GM21390 (cell line): Measurements from ENCODE around the gene COX6A1.
A peak's percentile ranks its signal among the peaks of the same experiment; 100 is the strongest.
"Not testable (repeated sequence)": the region's sequence is repeated elsewhere in the genome, so short reads cannot be mapped to it uniquely, and the experiment has no call there.

Source experiments
- ATAC-seq: cut with Tn5 transposase; IDR thresholded peaks from one replicate; pipeline ENCODE4 v1.9.1; 2021; ENCODE audit not compliant: unreplicated experiment

COX6A1 gene

DNA sequence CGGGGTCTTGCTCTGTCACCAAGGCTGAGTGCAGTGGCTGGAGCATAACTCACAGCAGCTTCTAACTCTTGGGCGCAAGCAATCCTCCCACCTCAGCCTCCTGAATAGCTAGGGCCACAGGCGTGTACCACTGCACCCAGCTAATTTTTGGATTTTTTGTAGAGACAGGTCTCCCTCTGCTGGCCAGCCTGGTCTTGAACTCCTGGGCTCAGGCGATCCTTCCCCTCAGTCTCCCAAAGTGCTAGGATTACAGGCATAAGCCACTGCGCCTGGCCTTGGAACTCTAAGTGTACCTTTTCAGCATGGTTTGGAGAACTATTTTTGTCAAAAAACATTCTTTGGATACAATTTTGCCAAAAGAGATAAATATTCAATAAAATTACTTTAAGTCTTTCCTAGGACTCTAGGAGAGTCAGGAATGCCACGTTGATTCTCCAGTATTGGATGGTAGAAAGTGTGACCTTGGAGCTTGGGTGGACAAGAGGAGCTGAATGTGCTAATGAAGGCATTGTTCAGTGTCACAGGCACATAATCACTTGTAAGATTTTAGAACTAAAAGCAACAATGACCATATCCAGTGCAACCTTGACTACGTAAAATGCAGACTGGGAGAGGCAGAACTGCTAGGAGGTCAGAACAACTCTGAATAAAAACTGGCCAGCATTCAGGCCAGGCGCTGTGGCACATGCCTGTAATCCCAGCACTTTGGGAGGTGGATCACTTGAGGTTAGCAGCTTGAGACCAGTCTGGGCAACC is 28.8 kb downstream of the COX6A1 start:
- no peak for ATAC-seq

DNA sequence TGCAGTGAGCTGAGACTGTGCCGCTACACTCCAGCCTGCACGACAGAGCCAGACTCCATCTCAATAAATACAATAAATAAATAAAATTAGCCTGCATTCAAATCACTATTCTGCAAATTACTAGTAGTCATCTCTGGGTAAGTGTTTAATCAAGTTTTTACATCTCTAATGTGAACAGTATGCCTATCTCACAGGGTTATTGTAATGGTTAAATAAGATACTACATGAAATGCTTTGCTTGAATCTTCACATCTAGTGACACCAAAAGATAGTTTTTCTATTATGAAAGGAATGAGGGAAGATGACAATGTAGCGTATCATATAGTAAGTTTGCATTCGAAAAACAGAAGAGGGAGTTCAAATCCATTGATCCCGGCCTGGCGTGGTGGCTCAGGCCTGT is 29.5 kb downstream of the COX6A1 start:
- no peak for ATAC-seq

DNA sequence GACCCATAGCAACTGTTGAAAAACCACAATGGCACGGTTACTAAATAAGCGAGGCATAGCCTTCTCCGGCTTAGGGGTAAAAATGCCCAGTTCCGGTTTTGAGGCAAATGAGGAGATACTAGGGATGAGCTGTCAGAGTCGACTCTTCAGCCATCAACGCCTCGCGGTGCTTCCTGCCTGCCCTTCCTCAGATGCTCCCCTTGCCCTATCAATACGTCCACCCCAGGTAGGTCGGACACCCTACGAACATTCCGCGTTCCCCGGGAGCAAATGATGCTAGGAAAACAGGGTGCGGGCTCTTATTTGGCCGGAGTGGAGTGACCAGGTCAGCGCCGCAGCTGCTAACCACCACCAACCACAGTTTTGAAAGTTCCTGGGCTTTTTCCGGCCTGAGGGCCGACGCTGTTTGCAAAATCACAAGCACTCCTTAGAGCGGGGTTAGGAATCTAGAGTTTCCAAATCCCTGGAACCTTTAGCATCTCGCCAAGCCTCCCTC is 30.5 kb downstream of the COX6A1 start:
- ATAC-seq: no peak

DNA sequence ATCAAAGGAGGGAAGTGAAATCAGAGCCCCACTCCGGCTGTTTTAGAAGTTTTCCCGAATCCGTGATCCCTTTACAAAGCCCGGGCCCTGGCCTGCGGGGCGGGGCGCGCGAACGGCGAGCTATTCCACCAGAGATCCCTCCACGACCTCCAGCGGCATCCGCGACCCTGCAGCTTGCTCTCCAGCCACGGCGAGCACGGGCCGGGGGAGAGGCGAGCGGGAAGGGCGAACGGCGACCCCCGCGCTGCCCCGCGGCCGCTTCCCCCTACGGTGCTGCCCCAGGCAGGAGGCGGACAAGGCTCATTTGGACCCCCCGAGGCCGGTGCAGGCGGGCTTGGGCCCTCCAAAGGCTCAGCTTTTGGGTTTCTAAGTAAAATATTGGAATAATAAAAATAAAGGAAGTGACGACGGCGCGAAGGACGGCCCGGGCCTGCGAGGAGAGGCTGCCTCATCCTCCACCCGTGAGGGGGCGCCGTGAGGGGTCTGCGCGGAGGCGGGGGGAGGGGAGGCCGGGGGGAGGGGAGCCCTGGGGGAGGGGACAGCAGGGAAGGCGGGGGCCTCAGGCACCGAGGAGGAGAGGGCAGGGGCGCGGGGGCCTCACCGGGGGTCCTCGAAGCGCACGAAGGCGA is 31.0 kb downstream of the COX6A1 start:
- ATAC-seq: peak; percentile 14

DNA sequence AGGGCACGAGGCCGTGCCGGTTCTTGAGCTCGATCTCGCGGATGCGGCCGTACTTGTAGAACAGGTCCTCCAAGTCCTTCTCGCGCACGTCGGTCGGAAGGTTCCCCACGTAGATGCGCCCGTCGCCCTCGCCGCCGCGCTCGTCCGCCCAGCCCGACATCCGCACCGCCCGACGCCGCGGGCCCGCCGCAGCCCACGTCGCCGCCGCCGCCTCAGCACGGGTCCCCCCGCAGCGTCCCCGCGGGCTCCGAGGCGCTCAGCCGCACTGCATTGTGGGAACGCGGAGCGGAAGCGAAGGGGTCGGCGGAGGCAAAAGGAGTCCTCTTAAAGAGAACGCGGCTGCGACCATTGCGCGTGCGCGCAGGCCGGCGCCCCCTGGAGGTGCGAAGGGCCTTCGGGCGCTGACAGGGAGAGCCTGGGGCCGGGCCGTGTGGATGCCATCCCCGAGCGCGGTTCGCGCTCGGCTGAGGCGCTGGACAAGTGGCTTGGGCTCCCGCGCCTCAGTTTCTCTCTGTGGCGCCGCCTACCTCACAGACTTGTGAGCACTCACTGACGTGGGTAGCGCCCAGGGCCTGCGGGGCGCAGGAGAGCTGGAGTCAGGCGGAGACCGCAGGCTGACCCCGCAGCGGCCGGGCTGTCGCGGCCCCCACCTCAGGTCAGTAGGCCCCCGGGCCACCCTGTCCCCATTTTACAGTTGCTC is 31.7 kb downstream of the COX6A1 start, which contains the start of gene SRSF9:
Gene SRSF9, minus strand, starts transcription at position 299 of the 700 bp plus-strand sequence. Its CDS starts 139 bp downstream, at position 160.
- ATAC-seq: peak; percentile 89

DNA sequence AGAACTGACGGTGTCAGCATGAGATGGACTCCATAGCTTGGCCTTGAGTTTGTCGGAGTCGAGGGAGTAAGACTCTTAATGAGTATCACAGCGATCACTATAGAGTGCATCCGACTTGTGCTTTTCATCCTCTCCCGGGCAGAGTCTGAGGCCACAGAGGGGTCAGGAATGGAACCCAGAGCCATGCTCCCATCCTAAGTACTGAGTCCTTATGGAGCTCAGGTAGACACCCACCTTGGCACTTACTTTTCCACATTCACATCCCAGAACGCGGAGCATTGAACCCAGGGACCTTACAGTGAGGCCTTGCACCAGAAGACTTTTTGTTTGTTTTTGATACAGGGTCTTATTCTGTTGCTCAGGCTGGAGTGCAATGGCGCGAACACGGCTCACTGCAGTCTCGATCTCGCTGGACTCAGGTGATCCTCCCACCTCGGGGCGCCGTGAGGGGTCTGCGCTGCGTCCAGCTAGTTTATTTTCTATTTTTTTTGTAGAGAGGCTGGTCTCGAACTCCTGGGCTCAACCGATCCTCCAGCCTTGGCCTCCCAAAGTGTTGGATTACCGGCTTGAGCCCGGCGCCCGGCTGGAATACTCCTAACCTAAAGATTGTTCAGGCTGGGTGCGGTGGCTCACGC is 32.4 kb downstream of the COX6A1 start:
- ATAC-seq: peak; percentile 21

DNA sequence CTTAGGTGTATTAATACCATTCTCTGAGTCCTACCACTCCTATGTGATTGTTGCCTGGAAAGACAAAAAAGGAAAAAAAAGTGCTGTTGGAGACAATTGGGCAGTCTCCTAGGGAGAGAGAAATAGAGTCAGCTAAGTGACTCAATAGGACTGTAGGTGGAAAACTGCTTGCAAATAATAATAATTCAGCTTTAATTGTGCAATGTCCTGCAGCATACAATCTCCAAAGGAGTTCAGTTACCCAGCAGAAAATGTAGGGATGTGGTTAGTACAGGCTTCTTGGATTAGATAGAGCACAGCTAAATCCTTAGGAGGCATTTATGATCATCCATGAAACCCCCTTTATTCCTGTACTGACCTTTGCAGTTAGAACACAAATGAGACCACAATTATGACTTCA is 34.6 kb downstream of the COX6A1 start:
- ATAC-seq: no peak

DNA sequence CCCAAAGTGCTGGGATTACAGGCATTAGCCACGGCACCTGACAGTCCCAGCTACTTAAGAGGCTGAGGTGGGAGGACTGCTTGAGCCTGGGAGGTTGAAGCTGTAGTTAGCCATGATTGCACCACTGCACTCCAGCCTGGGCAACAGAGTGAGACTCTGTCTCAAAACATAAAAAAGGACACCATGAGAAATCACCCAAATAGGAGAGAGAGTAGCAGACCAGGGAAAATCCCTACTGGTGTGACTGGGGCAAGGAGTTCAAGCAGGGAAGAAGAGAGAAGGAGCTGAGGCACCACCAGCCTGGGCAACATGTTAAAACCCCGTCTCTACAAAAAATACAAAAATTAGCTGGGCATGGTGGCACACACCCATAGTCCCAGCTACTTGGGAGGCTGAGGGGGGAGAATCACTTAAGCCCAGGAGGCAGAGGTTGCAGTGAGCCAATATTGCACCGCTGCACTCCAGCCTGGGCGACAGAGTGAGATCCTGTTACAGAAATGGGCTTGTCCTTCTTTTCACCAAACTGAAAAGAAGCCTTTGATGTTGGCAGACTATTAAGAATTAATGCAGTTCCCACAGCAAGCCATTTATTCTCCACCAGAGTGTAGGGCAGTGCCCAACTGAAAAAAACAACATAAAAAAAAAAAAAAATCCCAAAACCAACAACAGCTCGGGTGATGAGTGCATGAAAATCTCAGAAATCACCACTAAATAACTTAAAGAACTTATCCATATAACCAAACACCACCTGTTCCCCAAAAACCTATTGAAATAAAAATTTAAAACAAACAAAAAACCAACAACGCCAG is 36.1 kb downstream of the COX6A1 start:
- no peak for ATAC-seq

DNA sequence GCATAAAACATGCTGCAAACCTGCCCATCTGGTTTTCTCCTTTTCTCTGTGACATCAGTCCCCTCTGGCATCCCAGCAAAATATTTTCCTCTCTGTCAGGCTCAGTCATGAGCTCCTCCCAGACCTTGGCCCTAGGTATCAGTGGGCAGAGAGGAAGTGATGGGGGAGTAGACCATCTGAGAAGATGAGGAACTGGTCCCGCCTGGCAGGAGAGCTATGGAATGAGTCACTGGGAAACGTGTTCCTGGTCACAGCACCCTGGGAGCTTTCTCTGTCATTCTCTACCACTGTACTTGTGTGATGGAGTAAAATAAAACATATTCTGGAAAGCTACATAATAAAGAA is 36.7 kb downstream of the COX6A1 start:
- no peak for ATAC-seq

DNA sequence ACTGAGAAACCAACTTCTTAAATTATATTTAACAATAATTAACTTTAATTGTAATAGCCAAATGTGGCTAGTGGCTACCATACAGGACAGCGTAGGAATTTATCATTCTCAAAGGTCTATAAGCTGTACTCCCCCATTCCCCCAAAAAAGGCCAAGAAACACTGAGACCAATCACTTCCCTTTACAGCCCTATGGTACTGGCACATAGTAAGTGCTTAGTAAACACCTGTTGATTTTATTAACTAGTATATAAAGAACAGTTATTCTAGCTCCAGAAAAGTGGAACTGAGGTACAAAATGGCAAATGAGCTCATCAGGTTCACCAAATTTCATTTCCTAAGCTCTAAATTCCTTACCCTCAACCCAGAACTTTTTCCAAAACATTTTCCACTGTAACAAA is 37.7 kb downstream of the COX6A1 start:
- ATAC-seq: no peak

DNA sequence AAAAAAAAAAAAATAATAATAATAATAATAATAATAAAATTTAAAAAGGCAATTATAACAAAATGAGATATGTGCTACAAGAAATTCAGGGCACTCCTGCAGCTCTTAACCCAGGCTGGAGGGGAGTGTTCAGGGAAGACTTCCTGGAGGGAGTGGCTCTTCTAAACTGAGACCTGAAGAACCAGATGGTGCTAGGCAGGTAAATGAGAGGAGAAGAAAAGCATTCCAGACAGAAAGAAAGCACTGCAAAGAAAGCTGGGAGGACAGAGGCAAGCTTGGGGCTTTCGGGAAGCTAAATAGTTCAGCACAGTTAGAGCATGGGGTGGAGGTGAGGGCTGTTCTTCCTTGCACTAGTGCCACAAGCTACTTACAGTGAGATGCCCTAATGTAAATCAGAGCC is 41.5 kb downstream of the COX6A1 start:
- ATAC-seq: no peak

DNA sequence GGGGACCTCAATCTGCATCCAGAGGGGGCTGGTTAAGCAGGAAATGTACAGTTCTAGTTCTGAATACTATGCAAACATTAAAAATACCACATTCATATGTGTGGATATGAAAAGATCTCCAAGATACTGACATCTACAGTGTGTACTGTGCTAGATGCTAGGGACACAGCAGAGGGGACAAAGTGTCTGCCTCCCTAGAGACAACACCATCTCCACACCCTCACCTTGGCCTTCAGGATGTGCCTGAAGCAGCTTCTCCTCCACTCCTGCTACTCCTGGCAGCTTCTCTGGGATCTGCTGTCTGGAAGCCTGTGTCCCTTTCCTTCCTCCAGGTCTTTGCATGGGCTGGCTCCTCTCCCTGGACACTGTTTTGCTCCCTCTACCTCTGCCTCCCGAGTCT is 42.3 kb downstream of the COX6A1 start:
- ATAC-seq: no peak

DNA sequence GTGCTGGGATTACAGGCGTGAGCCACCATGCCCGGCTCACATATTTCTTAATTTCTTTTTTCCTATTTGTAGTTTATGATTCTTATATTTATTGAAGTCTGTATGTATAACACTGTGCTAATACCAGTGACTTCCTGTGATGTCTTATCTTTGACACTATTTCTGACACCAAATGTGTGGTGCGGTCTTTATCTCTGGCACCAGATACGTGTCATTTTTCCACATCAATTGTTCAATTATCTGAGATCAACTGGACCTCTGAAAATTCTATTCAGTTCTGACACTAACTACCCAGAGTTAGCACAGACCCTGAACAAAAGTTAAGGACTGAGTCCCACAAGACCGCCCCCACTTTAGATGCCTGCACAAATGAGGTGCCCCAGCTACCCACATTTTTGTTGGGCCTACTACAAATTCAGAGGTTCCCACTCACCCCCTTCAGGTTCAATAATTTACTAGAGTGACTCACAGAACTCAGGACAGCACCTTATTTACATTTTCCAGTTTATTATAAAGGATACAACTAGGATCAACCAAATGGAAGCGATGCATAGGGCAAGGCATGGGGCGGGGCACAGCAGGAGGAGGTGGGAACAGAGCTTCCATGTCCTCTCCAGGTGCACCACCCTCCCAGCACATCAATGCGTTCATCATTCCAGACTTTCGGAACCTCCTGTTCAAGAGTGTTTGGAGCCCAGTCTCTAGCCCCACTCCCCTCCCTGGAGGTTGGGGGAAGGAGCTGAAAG is 43.3 kb downstream of the COX6A1 start:
- no peak for ATAC-seq

DNA sequence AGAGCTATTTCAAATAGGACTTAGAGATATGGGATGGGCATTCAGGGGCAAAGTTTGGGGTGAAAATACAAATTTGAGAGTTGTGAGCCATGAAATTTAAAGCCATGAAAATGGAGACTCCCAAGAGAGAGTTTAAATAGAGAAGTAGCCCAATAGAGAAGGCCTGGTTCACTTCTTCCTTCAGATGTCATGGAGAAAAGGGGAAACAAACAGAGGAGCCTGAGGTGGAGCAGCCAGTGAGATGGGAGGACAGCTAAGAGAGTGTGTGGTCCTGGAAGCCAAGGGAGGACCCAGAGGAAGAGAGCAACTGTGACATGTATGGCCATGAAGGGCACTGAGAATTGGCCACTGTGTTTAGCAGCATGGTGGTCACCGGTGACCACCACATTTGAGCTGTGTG is 45.7 kb downstream of the COX6A1 start:
- no peak for ATAC-seq

DNA sequence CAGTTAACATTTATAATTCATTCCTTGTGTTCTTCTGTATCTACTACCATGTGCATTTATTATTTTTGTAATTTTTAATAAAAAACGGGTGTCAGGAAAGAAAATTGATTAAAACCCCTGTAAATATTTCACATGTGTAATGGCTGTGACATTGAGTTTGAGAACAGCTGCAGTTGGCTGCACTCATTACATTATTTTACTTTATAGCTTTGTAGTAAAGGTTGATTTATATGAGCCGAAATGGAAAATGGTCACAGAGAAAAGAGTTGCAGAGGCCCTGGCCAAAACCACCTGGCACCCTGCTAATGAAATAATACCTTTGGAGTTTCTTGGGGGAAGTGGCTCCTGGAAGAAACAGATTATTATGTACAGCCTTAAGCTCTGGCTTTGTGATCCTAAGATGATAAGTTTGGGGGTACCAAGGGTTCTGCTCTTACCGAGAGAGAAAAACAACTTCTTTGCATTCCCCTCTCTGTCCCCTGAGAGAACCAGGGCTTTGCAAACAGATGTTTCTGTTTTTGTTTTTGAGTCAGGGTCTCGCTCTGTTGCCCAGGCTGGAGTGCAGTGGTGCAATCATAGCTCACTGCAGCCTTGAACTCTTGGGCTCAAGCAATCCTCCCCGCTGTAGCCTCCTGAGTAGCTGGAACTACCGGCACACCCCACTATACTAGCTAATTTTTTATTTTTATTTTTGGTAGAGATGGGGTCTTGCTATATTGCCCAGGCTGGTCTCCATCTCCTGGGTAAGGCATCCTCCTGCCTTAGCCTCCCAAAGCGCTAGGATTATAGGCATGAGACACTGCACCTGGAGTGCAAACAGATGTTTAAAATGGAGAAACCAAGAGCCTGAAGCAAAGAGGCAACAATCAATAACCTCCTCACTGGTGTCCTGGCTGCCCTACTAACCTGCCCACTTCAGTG is 48.3 kb downstream of the COX6A1 start:
- no peak for ATAC-seq

DNA sequence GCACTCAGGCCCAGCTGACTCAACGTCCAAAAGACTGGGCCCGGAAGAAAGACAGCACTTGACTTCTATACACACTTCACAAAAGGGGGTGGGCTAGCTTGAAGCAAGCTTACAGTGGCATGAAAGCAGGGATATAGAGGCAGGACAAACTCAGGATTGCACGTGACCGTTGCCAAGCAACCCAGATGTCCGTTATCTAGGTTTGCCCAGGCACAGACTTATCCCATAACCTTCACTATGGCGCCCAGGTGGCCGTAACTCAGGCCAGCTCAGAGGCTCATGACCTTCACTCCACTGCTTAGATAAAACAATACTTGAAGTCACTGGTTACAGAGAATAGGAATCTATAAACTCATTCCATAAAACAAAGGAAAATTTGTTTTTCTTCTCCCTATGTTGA is 49.6 kb downstream of the COX6A1 start:
- not testable (repeated sequence) for ATAC-seq

DNA sequence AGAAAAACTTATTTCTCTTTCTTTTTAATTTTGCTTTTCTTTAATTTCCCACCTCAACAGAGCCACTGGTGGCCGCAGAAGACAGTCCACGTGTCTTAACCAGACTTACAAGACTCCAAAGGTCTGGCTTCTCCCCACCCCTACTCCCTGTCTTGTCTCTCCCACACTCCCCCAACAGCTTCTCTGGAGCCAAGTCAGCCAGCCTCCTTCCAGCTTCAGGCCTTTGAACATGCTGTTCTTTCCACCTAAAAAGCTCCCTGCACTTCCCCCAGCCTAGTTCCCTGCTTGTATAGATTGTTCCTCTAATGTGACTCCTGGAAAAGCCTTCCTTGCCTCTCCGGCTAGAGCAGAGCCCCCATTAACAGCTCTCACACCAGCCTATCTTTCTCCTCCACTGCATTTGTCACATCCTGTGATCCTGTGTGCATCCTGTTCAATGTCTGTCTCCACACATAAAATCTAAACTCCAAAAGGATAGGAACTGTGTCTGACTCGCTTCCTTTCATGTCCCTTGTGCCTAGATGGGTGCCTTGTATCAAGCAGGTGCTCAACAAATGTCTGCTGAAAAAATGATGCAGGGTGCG is 50.2 kb downstream of the COX6A1 start:
- no peak for ATAC-seq

DNA sequence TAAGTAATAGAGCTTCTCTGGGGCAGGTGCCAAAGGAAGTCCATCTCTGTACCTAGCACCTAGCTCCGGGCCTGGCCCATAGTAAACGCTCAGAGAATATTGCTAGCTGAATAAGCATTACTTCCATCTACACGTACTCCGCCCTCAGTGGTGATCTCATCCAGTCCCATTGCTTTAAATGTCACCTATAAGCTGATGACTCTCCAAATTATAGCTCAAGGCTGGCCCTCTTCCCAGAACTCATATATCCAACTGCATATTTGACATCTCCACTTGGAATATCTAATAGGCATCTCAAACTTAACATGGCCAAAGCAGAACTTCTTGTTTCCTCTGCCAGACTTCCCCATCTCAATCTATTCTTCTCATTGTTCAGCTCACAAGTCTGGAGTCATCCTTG is 51.1 kb downstream of the COX6A1 start:
- no peak for ATAC-seq

DNA sequence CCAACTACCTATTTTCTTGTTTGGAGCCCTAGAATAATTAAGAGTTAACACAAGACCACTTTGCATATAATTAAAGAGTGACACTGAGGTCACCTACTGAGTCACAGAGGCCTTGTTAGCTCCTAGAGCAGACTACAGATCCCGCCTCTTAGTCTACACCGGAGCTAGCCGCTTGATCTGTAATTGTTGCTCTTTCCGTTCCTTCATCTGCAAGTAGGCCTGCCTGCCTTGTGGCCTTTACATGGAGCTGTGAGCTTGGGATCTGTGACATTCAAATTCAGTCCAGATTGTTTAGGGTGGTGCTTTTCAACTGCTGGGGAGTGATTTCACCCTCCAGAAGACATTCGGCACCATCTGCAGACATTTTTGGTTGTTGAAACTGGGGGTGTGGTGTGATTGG is 52.4 kb downstream of the COX6A1 start:
- ATAC-seq: no peak
